Brain pericyte (primary cell): ENCODE measurements around the gene LRRC61.

Source experiments
- DNase-seq: peaks from one replicate; pipeline ENCODE4 v3.0.0-alpha.2; 2012; ENCODE audit warnings: low read depth, low spot score

The LRRC61 gene

DNA sequence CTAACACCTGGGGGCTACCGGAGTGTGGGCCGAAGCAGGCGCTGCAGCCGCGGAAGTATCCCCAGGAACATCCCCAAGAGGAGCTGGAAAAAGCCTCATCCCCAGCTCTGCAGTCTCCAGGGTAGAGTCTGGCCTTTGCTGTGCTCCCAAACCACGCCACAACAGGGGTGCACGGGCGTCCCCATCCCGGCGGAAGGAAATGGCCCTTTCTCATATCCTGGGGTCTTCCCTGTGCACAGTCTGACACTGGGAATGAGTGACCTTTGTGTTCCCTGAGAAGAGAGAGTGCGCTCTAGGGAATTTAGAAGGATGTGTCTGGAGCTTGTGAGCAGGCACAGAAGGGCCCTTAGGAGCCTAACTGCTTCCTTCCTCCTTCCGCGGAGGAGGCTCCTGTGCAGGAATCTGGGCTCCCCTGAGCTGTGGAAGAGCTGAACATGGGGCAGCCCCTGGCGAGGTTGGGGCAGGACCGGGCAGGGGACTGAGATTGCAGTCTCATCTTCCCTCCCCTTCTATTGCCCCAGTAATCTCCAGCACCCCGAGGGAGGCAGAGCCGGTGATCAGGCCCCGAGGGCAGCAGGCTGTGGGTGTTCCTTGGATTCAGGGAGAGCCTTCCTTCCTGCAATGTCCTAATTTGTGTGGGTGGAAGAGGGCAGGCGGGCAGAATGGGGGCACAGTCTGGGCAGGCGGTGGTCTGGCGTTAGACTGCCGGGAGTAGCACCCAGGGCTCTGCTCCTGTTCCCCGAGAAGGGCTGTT is 46.8 kb downstream of the LRRC61 start:
- DNase-seq, result no peak

GRCh38 chr7:150370612-150371071 is 47.5 kb downstream of the LRRC61 start:
- DNase-seq, result no peak

DNA sequence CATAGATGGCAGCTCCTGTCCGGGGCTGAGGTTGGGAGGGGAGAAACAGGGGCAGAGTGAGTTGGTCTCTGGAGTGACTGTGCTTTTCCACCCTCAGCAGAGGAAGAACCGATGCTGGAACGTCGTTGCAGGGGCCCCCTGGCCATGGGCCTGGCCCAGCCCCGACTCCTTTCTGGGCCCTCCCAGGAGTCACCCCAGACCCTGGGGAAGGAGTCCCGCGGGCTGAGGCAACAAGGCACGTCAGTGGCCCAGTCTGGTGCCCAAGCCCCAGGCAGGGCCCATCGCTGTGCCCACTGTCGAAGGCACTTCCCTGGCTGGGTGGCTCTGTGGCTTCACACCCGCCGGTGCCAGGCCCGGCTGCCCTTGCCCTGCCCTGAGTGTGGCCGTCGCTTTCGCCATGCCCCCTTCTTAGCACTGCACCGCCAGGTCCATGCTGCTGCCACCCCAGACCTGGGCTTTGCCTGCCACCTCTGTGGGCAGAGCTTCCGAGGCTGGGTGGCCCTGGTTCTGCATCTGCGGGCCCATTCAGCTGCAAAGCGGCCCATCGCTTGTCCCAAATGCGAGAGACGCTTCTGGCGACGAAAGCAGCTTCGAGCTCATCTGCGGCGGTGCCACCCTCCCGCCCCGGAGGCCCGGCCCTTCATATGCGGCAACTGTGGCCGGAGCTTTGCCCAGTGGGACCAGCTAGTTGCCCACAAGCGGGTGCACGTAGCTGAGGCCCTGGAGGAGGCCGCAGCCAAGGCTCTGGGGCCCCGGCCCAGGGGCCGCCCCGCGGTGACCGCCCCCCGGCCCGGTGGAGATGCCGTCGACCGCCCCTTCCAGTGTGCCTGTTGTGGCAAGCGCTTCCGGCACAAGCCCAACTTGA is 48.2 kb downstream of the LRRC61 start:
- no peak for DNase-seq

DNA sequence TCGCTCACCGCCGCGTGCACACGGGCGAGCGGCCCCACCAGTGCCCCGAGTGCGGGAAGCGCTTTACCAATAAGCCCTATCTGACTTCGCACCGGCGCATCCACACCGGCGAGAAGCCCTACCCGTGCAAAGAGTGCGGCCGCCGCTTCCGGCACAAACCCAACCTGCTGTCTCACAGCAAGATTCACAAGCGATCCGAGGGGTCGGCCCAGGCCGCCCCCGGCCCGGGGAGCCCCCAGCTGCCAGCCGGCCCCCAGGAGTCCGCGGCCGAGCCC is 48.8 kb downstream of the LRRC61 start:
- DNase-seq, result no peak

GRCh38 chr7:150372271-150373048 is 49.3 kb downstream of the LRRC61 start:
- DNase-seq, result no peak

- DNase-seq, result no peak
Observed at GRCh38 chr7:150373049-150373801, 50.1 kb downstream of the LRRC61 start.

DNA sequence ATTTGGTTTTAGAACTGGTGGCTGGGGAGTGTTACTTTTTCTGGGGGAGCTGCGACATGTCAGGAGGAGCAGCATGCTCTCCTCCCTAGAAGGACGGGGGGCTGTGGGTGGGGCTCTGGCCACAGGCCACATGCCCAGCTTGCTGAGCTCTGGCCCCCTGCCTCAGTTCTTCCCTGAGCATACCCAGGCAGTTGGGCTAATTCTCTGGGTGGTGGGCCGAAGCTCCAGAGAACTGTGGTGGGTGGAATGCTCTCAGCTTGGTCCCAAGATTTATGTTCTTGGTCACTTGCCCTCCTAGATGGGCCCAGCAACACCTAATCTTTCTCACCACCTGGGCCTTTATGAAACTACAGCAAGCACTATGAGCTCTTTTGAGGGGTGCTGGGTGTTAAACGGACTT is 50.9 kb downstream of the LRRC61 start:
- DNase-seq, result no peak

DNA sequence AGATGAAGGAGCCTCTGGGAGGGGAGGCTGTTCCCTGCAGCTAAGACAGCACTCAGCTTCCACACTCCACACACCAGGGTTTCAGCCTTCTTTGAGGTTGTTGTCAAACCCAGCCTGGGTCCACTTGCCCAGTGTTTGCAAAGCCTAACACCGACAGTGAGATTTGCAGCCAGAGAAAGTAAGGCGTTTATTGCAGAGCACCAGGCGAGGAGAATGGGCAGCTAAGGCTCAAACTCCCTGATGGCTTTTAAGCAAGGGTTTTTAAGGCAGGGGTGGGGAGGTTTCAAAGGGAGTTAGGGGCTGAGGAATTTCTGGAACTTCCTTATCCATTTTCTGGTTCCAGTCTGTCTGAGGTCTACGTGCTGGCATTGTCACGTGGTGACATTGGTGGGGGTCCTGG is 51.3 kb downstream of the LRRC61 start:
- no peak for DNase-seq

DNA sequence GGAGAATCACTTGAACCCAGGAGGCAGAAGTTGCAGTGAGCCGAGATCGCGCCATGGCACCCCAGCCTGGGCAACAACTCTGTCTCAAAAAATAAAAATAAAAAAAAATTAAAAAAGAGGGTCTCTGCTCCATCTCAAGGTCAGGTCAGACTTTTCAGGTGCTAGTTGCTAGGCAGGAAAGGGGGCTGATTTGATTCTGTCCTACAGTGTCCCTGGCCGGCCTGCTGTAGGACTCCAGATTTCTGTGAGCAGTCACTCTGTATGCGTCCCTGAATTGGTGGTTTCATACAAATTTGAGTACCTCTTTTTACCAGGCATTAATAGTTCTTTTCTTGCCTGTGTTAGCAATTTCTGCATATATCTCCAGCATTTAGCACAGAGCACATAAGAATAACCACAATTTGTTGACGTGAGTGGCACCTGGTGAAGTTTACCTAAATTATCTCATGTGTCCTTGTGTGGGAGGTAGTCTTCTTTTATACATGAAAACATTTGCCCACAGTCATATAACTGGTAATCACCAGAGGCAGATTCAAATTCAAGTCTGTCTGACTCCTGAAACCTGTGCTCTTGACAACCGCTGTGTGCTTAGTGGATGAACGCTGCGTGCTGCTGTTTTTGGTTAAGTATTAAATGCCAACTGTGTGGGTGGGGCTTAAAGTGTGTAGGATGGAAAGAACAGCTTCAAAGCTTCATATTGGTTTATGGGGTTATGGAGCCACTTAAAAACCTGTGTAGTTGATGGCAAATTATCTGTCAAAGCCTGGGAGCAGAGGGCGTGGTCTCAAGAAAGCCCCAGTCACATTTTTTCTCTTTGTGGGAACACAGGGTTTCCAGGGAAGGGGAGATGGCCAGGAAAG is 52.7 kb downstream of the LRRC61 start:
- DNase-seq, result no peak

GRCh38 chr7:150376560-150376959 is 53.4 kb downstream of the LRRC61 start:
- no peak for DNase-seq

DNA sequence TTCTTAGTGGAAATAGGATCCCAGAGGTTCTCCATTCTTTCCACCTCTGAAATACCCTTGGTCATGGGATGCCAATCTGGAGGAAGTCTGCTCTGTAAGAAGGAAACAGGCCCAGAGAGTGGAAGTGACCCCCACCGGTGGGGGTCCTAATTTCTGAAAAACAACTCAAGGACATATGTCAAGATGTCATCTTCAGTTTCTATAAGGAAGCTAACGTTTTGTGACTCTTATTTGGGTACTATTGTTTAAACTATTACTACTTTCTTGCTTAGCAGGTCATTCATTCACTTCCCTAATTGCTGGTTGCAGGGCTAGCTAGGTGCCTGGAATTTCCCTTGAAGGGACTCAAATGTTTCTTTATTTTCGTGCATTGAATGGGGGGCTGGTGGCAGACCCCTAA is 54.0 kb downstream of the LRRC61 start:
- no peak for DNase-seq

DNA sequence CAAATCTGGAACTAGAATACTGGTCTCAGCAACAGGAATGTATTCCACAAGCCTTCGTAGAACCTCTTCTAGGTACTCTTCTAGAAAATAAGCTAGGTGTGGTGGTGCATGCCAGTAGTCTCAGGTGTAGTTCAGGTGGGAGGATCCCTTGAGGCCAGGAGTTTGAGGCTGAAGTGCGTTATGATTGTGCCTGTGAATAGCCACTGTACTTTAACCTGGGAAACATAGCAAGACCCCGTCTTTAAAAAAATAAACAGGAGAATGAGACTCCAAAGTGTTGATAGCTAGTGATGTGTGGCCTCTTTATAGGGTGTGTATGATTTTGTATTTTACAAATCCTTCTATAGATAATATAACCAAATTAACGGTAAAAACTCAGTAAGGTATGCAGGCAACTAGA is 54.5 kb downstream of the LRRC61 start:
- no peak for DNase-seq

DNA sequence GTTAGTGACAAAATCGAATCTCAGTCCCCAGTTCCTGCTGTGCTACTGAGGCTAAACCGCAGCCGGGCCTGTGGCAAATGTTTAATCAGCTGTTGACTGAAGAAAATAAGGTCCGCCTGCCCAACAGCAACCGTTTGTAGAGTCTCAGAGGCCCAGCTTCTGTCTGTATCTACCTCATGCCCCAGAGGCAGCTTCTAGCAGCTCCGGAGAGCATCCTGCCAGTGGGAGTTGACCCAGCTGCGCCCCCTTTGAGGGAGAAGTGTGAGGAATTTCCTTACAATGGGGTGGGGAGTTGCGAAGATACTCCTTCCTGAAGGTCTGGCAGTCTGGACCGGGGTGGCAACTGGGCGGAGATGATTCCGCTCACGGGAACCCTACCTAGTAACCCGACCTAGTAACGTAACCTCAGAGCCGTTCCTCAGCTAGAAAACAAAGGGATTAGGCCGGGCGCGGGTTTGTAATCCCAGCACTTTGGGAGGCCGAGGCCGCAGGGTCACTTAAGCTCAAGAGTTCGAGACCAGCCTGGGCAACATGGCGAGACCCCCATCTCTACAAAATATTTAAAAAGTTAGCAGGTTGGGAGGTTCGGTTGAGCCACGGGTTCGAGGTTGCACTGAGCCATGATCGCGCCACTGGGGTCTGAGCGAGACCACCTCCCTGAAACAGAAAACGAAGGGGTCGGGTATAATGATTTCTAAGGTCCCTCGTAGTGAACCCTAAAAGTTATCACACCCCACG is 55.1 kb downstream of the LRRC61 start:
- peak; percentile 59 for DNase-seq

- DNase-seq, result peak; percentile 59
Observed at GRCh38 chr7:150378853-150379440, 55.8 kb downstream of the LRRC61 start, which contains the start of gene ZNF775. ZNF775 (plus strand) TSS chr7:150379330; CDS start chr7:150388471, 9,141 bp downstream.

DNA sequence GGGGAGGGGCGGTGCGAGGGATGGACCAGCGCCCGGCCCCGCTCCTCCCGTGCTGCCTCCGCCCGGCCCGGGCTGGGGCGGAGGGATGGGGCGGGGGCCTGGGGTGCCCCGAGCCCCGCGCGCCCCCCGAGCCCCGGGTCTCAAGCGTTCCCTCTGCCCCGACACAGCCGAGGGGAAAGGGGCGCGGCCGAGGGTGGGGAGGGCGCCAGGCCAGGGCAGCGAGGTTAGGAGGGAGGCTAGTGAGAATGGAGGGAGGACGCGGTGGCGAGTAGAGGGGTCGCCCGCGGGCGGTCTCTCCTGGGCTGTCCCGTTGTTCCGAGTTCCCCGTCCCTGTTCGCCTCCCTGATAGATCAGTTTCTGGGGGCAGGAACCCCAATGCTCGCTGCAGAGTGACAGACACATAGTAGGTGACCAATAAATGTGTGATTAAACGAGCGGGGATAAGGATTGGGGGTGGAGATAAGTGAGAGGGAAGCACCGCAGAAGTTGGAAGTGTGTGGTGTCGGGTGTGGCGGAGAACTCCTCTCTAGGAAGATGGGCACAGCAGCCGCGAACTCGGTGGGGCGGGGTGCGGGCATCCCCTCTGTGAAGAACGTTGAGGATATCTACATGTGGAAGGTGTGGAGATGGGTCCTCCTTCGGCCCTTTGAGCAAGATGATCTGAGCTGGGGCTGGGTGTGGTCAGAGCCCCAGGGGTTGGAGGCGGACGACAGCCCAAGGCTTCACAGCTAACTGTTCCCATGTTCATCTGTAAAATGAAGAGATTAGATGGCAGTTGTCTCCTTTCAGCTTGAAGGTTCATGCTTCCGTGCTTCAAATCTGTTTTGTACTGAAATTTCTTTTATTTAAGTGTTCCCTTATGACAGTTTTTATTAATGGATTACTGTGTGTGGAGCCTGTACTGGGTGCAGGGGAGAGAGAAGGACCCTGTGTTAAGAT is 56.6 kb downstream of the LRRC61 start:
- DNase-seq, result no peak

- DNase-seq, result no peak
Observed at GRCh38 chr7:150380463-150380862, 57.3 kb downstream of the LRRC61 start.

- no peak for DNase-seq
Observed at GRCh38 chr7:150381096-150381495, 57.9 kb downstream of the LRRC61 start.

DNA sequence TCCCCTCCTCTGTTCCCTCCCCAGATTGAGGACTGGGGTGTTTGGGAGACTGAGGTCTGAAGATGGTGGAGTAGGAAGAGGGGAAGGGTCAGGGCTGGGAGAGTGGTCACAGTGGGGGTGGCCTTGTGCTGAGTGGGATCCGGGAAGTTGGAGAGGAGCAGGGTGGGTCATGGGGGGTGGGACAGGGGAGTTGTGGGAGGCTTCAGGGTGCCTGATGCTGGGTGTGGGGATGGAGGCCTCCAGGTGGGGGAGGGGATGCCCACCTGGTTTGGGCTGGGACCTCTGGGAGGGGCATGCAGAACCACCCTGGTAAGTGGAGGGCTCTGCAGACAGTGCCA is 58.6 kb downstream of the LRRC61 start:
- DNase-seq, result no peak
